SIG-M5 treated with dmso at 0.1 percent for 504 hours (cell line): ENCODE measurements around the gene ARHGEF4.

Source experiments
- DNase-seq: peaks from one replicate; lab custom pipeline; 2025; ENCODE audit not compliant: unreplicated experiment; lab: John Stamatoyannopoulos, UW

ARHGEF4 gene

GRCh38 chr2:131035826-131036231 lies 199.1 kb downstream of the ARHGEF4 start:
- DNase-seq, result no peak

- no peak for DNase-seq
Measured at GRCh38 chr2:131036269-131036668, 199.6 kb downstream of the ARHGEF4 start.

DNA sequence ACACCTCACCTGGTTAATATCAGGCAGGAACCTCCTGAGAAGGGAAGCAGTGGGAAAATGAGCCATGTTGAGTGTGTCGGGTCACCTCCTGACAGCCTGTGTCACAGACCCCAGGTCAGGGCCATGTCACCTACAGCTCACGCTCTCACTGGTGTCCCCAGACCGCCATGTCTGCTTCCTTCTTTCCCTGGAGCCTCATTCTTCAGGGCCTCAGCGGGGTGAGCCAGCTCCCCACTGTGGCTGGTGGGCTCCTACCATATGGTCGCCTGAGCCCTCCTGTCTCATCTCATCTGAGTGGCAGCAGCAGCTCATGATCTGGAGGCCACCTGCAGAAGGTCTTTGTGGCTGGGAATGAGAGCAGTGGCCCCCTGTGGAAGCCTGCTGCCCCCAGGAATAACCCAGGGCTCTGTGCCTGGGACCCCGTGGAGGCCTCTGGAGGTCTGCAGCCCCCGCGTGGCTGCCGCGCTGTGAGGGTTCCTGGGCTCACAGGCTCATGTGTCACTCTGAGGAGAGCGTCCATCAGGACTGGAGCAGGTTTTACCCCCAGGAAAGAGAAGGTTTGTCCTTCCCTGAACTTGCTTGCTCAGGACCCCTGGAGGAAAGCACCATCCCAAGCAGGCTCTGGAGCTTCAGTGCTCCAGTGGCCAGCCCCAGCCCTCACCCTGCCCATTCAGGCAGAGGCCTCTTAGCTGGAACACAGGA lies 200.1 kb downstream of the ARHGEF4 start:
- DNase-seq, result no peak

- DNase-seq, result no peak
Measured at GRCh38 chr2:131037398-131038257, 200.9 kb downstream of the ARHGEF4 start.

- no peak for DNase-seq
Measured at GRCh38 chr2:131038258-131039100, 201.8 kb downstream of the ARHGEF4 start.

- no peak for DNase-seq
Measured at GRCh38 chr2:131039101-131039440, 202.4 kb downstream of the ARHGEF4 start.

GRCh38 chr2:131039535-131039907 lies 202.8 kb downstream of the ARHGEF4 start:
- no peak for DNase-seq

DNA sequence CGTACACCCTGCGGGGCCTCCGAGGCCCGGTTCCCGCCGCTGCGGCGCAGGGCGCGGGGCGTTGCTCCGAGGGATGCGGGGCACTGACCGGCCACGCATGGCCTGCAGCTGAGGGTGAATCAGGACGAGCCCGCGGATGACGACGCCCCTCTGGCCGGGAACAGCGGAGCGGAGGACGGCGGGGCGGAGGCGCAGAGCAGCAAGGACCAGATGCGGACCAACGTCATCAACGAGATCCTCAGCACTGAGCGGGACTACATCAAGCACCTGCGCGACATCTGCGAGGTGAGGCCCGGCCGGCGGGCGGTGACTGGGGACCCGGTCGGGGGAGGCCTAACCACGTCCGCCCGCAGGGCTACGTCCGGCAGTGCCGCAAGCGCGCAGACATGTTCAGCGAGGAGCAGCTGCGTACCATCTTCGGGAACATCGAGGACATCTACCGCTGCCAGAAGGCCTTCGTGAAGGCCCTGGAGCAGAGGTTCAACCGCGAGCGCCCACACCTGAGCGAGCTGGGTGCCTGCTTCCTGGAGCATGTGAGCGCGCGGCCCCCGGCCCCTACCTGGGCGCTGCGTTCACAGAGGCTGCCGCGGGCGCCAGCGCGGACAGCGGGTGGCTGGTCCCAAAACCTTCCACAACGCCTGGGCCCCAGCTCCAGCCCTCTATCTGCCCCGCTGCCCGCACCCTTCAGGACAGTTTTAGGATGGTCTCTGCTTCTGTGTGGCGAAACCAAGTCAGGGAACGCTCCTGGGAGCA lies 203.4 kb downstream of the ARHGEF4 start:
- DNase-seq, result no peak

DNA sequence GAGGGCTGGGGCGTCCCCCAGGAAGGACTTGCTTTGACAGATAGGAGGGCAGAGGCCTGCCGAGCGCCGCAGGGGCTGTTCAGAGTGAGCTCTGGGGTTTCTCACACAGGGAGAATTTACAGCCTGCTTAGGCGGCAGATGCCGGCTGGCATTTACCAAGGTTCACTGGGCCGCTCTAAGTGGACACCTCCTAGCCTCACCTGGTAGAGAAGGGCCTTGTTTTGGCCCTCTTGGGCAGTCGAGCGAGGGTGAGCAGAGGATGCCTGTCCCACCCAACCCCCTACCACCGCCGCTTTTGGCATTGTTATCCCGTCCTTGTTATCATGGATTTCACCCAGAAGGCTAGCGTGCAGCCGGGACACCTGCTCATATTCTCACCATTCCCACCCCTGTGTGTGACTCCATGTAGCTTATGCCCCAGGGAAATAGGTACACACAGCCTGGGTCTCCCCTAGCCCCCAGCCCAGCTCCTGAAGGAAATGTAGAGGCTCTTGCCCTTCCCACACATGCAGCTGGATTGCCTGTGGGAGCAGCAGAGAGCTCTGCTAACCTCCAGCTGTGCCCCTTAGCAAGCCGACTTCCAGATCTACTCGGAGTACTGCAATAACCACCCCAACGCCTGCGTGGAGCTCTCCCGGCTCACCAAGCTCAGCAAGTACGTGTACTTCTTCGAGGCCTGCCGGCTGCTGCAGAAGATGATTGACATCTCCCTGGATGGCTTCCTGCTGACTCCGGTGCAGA lies 204.1 kb downstream of the ARHGEF4 start:
- DNase-seq, result no peak

DNA sequence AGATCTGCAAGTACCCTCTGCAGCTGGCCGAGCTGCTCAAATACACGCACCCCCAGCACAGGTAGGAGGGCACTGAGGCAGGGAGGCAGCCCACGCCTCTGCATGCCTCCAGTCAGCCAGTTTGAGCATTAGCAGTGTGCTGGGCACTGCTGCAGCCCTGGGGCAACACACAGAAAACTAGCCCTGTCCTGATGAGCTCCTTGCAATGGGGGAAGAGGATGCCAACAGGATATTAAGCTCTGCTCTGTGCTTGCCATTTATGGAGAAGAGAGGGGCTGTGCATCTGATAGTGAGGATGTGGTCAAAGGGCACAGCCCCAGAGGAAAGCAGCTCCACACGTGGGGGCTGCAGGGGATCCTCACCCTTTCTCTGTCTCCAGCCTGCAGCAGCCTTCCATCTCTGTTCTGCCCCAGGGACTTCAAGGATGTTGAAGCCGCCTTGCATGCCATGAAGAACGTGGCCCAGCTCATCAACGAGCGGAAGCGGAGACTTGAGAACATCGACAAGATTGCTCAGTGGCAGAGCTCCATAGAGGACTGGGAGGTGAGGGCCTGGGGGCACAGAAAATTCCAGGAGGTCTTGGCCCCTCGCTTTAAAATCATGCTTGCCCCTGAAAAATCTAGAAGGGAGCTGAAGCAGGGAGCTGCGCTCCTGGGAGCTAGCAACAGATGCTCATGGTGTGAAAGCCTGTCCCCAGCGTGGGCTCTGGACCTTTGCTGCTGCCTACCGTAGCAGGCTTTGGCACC lies 204.9 kb downstream of the ARHGEF4 start:
- DNase-seq, result no peak

- DNase-seq, result no peak
Measured at GRCh38 chr2:131042148-131042775, 205.5 kb downstream of the ARHGEF4 start.

- no peak for DNase-seq
Measured at GRCh38 chr2:131043199-131044074, 206.7 kb downstream of the ARHGEF4 start.

DNA sequence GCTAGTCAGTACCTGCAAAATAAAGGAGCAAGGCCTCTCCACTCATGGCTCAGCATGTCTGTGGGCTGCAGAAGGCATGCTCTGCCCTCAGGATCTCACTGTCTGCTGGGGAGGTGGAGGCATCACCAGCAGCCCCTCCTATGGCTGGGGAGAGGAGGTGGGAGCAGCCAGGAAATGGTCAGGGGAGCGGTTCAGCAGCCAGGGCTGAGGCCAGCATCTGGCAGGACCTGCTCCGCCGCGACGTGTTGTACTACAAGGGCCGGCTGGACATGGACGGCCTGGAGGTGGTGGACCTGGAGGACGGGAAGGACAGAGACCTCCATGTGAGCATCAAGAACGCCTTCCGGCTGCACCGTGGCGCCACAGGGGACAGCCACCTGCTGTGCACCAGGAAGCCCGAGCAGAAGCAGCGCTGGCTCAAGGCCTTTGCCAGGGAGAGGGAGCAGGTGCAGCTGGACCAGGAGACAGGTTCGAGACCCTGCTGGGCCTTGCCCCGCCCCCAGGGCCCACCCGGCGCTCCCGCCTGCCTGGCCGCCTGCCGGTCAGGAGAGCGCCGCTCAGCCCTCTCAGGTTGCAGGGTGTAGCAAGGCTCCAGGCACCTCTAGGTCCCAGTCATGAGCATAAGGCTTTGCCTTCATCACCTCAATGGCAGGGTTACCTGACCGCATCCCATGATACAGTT lies 207.5 kb downstream of the ARHGEF4 start:
- no peak for DNase-seq

DNA sequence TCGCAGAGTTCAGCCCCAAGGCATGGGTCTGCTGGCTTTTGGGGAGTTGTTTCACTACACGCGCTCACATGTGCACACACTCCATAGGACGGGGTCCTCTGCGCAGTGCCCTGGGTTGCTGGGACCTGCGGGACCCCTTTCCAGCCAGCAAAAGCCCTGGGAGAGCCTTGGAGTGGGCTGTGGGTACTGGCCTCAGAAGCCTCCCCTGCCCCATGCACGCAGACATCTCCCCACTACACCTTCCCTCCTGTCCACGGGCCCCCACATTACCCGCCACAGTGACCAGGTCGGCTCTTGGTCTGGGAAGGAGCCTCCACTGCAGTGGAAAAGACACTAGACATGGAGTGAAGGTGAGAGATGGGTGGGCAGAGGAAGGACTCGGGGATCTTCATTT lies 208.0 kb downstream of the ARHGEF4 start:
- no peak for DNase-seq

- DNase-seq, result no peak
Measured at GRCh38 chr2:131045286-131046027, 208.7 kb downstream of the ARHGEF4 start.

DNA sequence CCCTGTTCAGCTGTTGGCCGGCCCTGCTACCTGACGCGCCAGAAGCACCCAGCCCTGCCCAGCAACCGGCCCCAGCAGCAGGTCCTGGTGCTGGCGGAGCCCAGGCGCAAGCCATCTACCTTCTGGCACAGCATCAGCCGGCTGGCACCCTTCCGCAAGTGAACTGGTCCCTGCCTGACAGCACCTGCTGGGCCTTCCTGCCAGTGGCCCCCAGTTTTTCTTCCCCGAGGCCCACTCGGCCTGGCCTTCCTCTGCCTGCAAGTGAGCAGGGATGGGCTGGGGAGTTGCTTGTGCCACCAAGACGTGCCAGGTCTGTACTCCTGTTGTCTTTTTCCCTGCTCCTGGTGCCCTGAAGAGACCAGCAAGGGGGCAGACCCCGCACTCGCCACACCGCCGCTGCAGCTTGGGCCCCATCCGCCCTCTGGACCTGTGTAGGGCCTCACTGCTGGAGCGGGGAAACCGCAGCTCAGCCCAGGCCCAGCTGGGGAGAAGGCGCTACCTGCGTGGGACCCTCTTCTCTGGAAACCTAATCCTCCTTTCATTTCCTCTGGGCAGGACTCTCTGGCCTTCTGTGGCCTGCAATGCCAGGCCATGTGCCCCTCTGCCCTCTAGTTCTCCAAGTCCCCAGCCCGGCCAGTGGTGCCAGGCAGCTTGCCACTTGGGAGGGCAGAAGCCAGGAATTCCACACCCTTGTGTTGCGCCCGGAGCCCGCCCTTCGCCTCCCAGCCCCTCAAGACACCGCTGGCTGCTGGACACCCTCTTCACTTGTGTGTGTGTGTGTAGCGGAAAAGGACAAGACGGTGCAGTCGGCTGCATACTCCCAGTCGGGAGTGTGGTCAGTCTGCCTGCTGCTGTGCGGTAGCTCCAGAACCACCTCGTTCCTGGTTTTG lies 209.6 kb downstream of the ARHGEF4 start:
- no peak for DNase-seq
